IPS-NIHi7 (cell line): ENCODE results near the gene ARHGAP22.

Experiments
- DNase-seq: peaks from one replicate; pipeline ENCODE4 v3.0.0; 2012; ENCODE audit warnings: mixed read lengths; ENCODE audit errors: extremely low spot score

Gene ARHGAP22

DNA sequence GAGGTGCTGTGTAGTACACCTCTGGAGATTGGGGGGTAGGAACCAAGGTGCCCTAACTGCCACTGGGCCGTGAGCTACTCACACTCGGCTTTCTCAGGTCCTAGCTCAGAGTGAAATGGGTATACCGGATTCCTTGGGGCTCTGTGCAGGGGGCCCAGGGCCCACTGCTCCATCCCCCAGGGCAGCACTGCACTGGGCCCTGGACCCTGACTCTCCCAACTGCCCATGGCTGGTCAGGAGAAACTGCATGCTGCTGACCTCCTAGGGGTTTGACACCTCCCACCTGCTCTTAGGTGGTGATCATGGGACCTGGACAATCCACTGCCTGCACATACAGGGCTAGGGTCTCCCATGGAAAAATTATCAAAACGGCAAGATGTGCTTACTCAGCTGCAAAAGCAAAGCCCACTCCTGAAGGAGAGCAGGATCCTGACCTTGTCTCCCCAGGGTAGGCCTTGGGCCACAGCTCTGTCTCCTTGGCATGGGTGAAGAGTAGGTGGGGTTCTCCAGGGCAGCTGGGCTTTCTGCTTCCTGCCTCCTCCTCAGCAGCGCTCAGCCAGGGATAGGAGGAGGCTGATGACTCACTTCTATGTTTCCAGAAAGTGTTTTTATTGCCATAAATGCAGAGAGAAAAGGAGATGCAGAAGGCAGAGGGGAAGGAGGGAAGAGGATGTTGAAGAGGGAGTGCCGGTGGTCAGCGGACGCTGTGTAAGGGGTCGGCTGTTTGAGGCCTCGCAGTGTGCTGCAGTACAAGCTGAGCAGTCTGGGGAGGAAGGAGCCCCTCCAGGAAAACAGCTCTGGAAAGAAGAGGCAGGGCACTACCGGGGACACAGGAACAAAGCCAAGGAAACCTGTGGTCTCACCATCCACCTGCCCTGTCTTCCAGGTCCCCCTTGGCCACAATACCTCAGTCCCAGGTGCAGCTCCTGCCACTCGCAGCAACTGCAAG lies 107.8 kb downstream of the ARHGAP22 start:
- peak; percentile 6 for DNase-seq

- DNase-seq = no peak
Measured at GRCh38 chr10:48496105-48496830, 108.6 kb downstream of the ARHGAP22 start.

DNA sequence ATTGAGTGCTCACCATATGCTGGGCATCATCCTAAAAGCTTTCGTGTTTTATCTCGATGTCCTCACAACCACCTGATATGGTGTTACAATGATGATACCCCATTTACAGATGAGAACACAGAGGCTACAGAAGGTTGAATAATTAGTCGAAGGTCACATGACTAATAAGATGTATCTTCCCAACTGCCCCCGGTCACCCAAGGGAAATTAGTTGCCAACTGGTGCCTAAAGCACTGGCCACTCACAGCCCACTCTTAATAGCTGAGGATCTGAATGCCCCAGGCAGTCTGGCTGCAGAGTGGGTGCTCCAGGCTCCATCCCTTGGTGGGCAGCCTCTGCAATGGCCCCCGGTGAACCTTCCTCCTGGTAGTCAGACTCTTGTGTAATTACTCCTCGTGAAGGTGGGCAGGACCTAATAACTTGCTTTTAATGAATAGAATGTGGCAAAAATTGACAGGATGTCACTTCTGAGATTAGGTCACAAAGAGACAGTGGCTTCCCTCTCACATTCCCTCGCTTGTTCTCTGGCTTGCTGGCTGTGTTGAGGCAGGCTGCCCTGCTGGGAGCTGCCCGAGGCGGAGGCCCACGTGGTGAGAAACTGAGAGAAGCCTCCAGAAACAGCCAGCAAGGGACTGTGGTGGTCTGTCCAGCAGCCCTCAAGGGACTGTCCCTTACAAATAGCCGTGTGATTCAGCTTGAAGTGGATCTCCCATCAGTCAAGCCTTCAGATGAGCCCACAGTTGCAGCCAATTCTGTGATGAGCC lies 109.4 kb downstream of the ARHGAP22 start:
- DNase-seq = no peak

DNA sequence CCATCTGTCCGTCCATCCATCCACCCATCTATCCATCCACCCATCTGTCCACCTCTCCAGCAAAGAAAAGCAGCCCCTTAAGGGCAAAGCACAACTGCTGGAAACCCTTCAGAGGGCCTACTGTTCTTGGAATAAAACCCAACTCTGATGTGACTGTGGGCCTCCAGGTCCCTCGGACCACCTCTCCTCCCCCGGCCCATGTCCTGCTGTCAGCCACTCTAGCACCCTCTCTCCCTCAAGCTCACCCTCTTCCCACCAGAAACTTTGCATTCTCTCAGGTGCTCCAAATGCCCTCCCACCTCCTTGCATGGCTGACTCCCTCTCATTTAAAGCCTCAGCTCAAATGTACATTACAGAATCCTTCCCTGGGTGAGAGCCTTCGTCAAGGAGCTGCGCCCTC lies 110.3 kb downstream of the ARHGAP22 start:
- no peak for DNase-seq

DNA sequence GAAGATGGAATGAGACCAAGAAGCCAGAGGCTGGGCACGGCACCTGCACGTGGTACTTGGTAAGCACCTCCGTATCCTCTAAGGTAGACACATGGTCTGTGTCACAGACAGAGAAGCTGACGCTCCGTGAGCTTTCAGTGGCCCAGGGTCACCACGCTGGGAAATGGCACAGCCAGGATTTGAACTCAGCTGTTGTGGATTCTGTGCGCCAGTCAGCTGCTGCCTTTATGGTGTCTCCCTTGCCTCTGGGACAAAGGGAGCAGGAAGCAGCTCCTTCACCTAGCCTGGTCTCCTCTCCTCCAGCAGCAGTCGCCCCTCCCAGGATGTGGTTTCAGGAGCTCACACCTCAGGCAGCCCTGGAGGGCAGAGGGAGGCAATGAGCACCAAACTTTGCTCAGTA lies 110.8 kb downstream of the ARHGAP22 start:
- DNase-seq = no peak

DNA sequence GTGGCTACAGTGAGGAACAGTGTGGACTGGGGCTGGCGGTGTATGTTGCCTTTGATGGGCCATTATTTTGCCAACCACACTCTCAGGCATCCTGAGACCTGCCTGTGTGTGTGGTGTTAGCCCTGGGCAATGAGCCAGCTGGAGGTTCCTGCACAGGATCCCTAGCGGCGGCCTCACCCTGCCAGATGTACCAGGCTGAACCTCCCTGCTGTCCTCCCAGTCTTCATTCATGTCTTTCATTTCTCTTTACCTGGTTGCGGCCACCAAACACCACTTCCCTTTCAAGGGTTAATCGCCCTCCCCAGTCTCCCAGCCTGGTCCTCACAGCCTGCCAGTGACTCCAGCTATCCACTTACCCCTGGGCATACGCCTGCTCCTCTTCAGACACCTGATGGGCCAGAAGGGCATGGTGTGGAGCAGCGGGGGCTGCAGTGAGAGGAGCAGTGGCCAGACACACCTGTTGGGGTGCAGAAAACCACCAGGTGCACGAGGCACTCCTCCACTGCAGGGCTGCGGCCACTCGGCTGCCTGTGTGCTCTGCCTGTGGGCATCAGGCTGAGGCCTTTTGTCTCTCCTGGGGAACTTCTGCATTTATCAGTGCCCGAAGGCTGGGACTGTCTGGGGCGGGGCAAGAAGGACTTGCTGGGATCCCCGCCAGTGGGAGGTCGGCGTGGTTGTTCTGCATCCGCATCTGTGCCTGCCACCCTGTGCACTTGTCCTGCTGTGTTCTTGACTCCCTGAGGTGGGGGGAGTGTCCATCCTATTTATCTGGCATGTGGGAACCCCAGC lies 111.6 kb downstream of the ARHGAP22 start:
- DNase-seq = peak; percentile 3

DNA sequence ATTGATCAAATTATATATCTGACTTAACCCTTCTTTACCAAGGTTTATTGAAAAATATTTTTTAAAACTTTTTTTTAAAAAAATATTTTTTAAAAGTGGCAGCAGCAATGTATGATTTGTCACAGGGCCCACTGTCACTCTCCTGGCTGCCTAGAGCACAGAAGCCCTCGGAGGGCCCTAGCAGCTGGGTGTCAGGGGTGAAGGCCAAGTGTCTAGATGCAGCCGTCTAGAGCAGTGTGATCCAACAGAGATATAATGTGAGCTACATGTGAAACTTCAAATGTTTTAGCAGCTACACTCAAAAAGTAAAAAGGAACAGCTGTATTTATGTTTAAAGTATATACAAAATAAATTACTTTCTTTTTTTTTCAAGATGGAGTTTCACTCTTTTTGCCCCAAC lies 112.7 kb downstream of the ARHGAP22 start:
- DNase-seq = no peak

DNA sequence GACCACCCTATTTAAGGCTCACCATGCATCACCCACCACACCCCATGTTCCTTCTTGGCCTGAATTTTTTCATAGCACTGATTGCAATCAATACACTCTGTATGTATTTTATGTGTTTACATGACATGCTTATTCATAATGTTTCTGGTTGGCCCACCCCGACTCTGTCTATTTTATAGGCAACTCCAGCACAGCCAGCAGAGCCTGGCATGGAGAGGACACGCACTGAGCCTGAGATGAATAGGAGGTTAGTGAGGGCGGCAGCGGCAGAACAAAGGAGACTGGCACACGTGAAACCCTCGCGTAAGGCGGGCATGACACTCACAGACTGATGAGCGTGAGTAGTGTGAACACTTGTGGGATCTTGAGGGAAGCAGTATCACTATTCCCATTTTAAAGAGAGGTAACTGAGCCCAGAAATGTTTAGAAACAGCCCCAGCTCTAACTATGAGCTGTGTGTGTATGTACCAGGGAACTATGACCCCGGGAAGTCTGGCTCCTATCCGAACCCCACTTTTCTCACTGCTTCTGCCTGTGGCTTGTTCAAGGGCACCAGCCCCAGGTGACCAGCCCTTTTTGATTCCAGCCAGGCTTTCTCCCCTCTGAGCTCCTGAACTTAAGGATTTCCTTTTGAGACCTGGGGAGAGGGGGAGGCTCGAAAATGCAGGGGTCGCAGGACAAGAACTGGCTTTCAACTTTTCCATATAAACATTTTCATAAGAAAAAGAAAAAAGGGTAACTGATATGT lies 113.3 kb downstream of the ARHGAP22 start:
- DNase-seq = no peak

- DNase-seq = no peak
Measured at GRCh38 chr10:48490946-48491345, 113.9 kb downstream of the ARHGAP22 start.

- no peak for DNase-seq
Measured at GRCh38 chr10:48490571-48490940, 114.3 kb downstream of the ARHGAP22 start.

GRCh38 chr10:48489099-48489498 lies 115.8 kb downstream of the ARHGAP22 start:
- no peak for DNase-seq

DNA sequence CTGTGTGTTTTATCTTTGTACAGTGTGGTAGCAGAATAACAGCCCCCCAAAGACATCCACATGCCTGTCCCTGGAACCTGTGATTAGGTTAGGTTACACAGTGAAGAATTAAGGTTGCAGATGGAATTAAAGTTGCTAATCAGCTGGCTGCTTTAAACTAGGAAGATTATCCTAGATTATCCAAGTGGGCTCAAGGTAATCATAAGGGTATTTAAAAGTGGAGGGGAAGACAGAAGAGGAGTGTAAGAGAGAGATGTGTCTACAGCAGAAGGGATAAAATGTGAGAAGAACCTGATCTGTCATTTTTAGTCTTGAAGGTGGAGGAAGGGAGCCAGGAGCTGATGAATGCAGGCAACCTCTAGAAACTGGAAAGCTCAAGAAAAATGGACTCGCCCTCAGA lies 117.6 kb downstream of the ARHGAP22 start:
- DNase-seq = no peak

GRCh38 chr10:48485711-48486110 lies 119.2 kb downstream of the ARHGAP22 start:
- DNase-seq = no peak

GRCh38 chr10:48484911-48485310 lies 120.0 kb downstream of the ARHGAP22 start:
- no peak for DNase-seq

DNA sequence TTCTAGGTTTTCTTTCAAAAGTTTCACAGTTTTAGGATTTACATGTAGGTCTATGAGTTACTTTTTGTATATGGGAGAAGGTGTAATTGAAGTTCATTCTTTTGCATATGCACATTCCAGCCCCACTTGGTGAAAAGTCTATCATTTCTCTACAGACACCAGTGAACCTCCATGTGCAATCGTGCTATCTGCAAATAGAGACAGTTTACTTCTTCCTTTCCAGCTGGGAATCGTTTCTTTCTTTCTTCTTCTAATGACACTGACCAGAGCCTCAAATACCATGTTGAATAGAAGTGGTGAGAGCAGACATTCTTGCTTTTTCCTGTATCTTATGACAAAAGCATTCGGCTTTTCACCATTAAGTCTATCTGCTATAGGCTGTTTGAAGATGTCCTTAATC lies 122.7 kb downstream of the ARHGAP22 start:
- DNase-seq = no peak

DNA sequence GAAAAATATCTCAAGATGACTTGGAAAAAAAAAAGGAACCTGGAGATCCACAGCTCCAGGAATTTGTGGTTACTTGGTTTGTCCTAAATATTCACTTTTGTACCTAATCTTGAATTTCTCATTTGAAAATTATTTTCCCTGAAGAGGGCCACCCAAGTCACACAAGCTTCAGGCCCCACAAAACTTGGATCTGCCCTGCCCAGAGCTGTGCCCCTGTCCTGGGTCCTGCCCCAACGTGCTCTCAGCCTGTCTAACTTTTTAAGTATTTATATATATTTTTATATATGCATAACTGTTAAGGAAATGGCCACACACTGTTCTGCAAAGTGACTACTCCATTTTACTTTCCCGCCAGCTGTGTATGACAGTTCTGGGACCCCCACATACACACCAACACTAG lies 123.5 kb downstream of the ARHGAP22 start:
- no peak for DNase-seq

GRCh38 chr10:48480397-48481374 lies 124.2 kb downstream of the ARHGAP22 start:
- no peak for DNase-seq

DNA sequence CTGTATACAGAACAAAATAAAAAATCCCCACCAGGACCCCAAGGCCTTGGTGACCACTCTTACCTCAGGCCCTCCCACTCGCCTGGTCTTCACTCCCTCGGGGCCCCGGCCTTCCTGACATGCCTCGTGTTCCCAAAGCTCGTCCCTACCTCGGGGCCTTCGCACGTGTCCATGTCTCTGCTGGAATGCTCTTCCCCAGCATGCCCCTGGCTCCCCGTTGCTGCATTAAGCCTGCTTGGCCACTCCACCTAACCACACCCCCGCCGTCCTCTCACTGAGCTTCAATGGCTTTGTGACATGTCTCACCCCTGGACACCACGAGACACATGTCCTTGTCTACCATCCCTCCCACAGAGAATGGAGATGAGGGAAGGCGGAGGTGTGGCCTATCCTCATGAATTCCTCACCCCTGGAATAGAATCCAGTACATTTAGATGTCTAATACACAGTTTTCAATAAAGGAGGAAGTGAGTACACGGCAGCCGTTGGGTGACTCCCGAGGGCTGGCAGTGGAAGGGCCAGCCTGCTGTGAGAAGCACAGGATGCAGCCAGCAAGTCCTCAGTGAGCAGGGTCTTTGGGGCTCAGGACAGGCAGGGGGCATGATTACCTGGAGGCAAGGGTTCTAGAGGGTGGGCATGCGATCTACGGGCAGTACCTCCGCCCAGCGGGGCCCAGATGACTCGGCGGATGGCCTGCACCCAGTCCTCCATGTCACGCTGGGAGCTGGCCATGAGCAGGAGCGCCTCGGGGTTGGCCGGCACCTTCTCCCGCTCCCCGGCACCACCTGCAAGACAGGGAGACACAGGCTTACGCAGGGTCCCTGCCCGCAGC lies 125.7 kb downstream of the ARHGAP22 start:
- no peak for DNase-seq

DNA sequence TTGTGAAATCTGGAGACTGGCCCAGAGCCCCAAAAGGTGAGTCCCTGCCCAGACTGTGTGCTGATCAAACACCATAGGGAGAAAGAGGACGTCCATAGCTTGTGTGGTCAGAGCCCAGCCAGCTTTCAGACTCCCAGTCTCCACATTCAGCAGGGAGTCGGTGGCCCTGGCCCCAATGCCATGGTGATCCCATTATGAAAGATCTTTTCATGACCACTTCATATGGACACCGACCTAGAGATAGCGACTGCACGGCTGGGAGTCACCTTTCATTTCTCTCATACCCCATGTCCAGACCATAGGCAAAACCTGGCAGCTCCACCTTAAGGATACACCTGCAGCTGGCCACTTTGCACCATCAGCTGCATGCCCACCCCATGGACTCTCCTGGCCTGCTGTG lies 126.4 kb downstream of the ARHGAP22 start:
- no peak for DNase-seq
